HCT116 (cell line): ENCODE data around the gene CDH23.

Source experiments
- CTCF ChIP-seq, 3 experiments: fragments of 200-600 bp in 1 of 3; sonication (generic) in 1 of 3; IDR thresholded peaks in 2 of 3; conservative IDR thresholded peaks in 1 of 3; 2 replicates each; pipeline ENCODE4 v1.5.1; 2012 to 2017; ENCODE audit warnings: low read depth in 2 of 3, low read length in 2 of 3, antibody characterized with exemption in 1 of 3, borderline replicate concordance in 1 of 3, control low read depth in 1 of 3, mild to moderate bottlenecking in 1 of 3, mixed read lengths in 1 of 3, mixed run types in 1 of 3, moderate library complexity in 1 of 3; ENCODE audit not compliant: insufficient read depth in 1 of 3
- POLR2AphosphoS5 ChIP-seq: IDR thresholded peaks from 2 replicates; pipeline ENCODE4 v1.6.1; 2011; ENCODE audit warnings: mild to moderate bottlenecking, low read depth, low read length, moderate library complexity
- RAD21 ChIP-seq: IDR thresholded peaks from 2 replicates; pipeline ENCODE4 v1.6.1; 2012; ENCODE audit warnings: low read depth, mild to moderate bottlenecking
- TCF7L2 ChIP-seq: IDR thresholded peaks from 2 replicates; pipeline ENCODE4 v1.7.0; 2011; ENCODE audit warnings: borderline replicate concordance, inconsistent platforms; ENCODE audit not compliant: insufficient read depth, insufficient read length; ENCODE audit errors: extremely low read depth

DNA sequence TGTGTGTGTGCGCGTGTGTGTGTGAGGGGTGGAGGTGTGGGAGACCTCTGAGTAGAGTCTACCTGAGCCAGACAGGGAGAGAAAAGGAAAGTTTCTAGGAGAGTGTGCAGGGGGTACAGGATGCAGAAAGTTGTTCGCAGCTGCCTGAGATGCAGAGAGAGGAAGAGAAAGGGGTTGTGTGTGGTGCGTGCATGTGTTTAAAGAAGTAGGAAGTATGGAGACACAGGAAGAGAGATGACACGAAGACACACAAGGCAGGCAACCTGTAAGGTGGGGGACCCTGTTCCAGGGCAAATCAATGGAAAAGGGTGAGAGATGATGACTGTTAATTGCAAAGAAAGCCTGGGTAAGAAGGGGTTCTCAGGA lies 270.6 kb downstream of the CDH23 start:
- TF ChIP-seq CTCF (IDR thresholded peaks at IDR 0.05 in 2 of 3, conservative IDR thresholded peaks at IDR 0.05 in 1 of 3; ENCODE audit: borderline replicate concordance in 1 of 3, insufficient read depth in 1 of 3, low read depth in 2 of 3, low read length in 2 of 3) = no peak
- no peak for TF ChIP-seq TCF7L2
- TF ChIP-seq POLR2AphosphoS5 = no peak
- TF ChIP-seq RAD21 = no peak
